Adrenal gland (tissue), 12 donors: ENCODE data around the gene STPG1. TPM values are rescaled to one million over a fixed set of nuclear protein-coding genes. Genes with fewer than 3 reads are reported as not detected.

ENCODE experiments used
- DNase-seq, 7 donors: peaks; one replicate each; pipeline ENCODE4 v3.0.0-alpha.2; 2019 to 2020
- H3K27ac ChIP-seq, 5 donors: fragments of 200-600 bp; sonication (generic) in 4 of 5; 1 replicate in 3 of 5; 2 replicates in 2 of 5; pipeline versions ENCODE4 v1.5.1 to v1.8.0; 2016 to 2020; ENCODE audit warnings: mild to moderate bottlenecking in 1 of 5
- H3K27me3 ChIP-seq: fragments of 200-600 bp; 2 replicates; pipeline ENCODE4 v1.8.0; 2021
- H3K36me3 ChIP-seq, 2 donors: fragments of 200-600 bp; replicated peaks in 1 of 2; 1 replicate in 1 of 2; 2 replicates in 1 of 2; pipeline versions ENCODE4 v1.5.1 to v1.8.0; 2018 to 2022
- H3K4me1 ChIP-seq, 2 donors: fragments of 200-600 bp; replicated peaks in 1 of 2; 1 replicate in 1 of 2; 2 replicates in 1 of 2; pipeline versions ENCODE4 v1.5.1 to v1.8.0; 2018 to 2021
- H3K4me3 ChIP-seq, 4 donors: fragments of 200-600 bp; sonication (generic) in 3 of 4; one replicate each; pipeline ENCODE4 v1.5.1; 2016 to 2018
- H3K9me3 ChIP-seq, 3 donors: fragments of 200-600 bp; sonication (generic) in 1 of 3; replicated peaks in 1 of 3; 1 replicate in 2 of 3; 2 replicates in 1 of 3; pipeline versions ENCODE4 v1.5.1 to v1.8.0; 2016 to 2021
- POLR2A ChIP-seq, 2 donors: fragments of 450-650 bp; IDR thresholded peaks; one replicate each; pipeline ENCODE4 v1.6.1; 2017; ENCODE audit warnings: antibody characterized with exemption in 2 of 2, mild to moderate bottlenecking in 2 of 2, moderate library complexity in 1 of 2
- WGBS, 4 donors: extraction: QIAGEN DNeasy Blood & Tissue Kit in 2 of 4; methylation state at CpG; one replicate each; pipeline versions ENCODE4 v1.1.5 to v1.1.7; 2013 to 2017; 5-methylcytosine and 5-hydroxymethylcytosine counted together
- intact Hi-C, 2 donors: fragments of 100-400 bp; cut with DNase I; formaldehyde crosslinking; loops; one replicate each; pipeline versions ENCODE4 v1.14.1 to v1.15.0; 2022 to 2023
- polyA plus RNA-seq, 3 donors: library from polyadenylated mRNA; stranded (reverse); fragments of 200-250 nt in 2 of 3; fragments of 350-450 nt in 1 of 3; fragmentation: Illumina TruSeq in 1 of 3; extraction: RNeasy Lipid Tissue Mini Kit (QIAGEN cat#74804) in 1 of 3; gene quantifications; one replicate each; pipeline ENCODE4 v1.2.3, GENCODE V29; 2013 to 2014
- total RNA-seq, 9 donors: library from RNA; depleted of rRNA in 4 of 9; stranded (reverse); fragments of >200 nt in 4 of 9; fragments of 120-200 nt in 1 of 9; fragmentation: NEBNext Ultra II Directional in 1 of 9; extraction: Animal tissue kit (Norgen Biotek cat#: 25700) in 1 of 9; gene quantifications; one replicate each; pipeline versions ENCODE4 v1.1.0 to v1.2.4, GENCODE V29; 2013 to 2023
- TF ChIP-seq, protein P1 (sequence below), 6 experiments: fragments of 450-650 bp in 4 of 6; fragments of 200-600 bp in 2 of 6; sonication (generic) in 1 of 6; IDR thresholded peaks; 1 replicate in 5 of 6; 2 replicates in 1 of 6; pipeline versions ENCODE4 v1.5.1 to v1.8.0; 2016 to 2021; ENCODE audit warnings: antibody characterized with exemption in 6 of 6, mild to moderate bottlenecking in 2 of 6, moderate library complexity in 1 of 6
- donor health status: healthy with polysubstance abuse.
- donor health status: Bipolar disorder and iron deficiency.
- donor health status: DM: yes; HTN: yes; CAD: no.
- donor health status: DM: no; HTN: no; CAD: no.
- donor health status: DM: no; HTN: no; CAD: no.
- donor health status: DM: yes; HTN: yes; CAD: no.

STPG1 gene
- total and polyA plus RNA-seq, 12 donors: 2.1 to 8.9 (median 5.7) TPM

DNA sequence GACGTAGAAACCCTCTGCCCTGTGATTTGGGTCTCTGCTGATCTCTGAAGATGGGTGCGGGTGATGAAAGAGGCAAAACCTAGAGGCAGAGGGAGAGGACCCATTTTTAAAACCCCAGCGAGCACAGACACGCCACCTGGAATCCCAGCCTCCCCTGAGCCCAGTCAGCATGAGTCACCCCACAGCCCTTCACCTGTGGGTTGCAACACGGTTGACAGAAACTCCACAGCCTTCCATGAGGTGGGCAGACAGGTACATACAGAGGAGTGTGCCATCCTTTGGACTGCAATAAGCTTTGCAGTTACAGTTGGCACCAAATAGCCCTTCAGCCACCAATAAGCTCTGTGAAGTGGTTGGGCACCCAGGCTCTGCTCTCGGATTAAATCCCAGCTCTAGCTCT lies 96.5 kb downstream of the STPG1 start:
- intact Hi-C loops: no loop called here
- H3K27ac ChIP-seq: no peak overlapping the region
- no peak for TF ChIP-seq POLR2A (IDR thresholded peaks at IDR 0.05)
- TF ChIP-seq, protein P1, sequence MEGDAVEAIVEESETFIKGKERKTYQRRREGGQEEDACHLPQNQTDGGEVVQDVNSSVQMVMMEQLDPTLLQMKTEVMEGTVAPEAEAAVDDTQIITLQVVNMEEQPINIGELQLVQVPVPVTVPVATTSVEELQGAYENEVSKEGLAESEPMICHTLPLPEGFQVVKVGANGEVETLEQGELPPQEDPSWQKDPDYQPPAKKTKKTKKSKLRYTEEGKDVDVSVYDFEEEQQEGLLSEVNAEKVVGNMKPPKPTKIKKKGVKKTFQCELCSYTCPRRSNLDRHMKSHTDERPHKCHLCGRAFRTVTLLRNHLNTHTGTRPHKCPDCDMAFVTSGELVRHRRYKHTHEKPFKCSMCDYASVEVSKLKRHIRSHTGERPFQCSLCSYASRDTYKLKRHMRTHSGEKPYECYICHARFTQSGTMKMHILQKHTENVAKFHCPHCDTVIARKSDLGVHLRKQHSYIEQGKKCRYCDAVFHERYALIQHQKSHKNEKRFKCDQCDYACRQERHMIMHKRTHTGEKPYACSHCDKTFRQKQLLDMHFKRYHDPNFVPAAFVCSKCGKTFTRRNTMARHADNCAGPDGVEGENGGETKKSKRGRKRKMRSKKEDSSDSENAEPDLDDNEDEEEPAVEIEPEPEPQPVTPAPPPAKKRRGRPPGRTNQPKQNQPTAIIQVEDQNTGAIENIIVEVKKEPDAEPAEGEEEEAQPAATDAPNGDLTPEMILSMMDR (IDR thresholded peaks at IDR 0.05): no peak
- H3K27me3 ChIP-seq: peaks cover 11% of the 10 kb centered on the region
- whole genome bisulfite sequencing, 4 donors: 72 to 85% (median 74%) methylated on average over 6 of the region's 6 CpGs
- no peaks in the 10 kb centered on the region for H3K9me3 ChIP-seq
- H3K4me1 ChIP-seq: peaks cover 0 to 10% of the 10 kb centered on the region in 2 donors
- no peaks in the 10 kb centered on the region for H3K36me3 ChIP-seq
- DNase-seq: no peak
- H3K4me3 ChIP-seq: no peak overlapping the region

DNA sequence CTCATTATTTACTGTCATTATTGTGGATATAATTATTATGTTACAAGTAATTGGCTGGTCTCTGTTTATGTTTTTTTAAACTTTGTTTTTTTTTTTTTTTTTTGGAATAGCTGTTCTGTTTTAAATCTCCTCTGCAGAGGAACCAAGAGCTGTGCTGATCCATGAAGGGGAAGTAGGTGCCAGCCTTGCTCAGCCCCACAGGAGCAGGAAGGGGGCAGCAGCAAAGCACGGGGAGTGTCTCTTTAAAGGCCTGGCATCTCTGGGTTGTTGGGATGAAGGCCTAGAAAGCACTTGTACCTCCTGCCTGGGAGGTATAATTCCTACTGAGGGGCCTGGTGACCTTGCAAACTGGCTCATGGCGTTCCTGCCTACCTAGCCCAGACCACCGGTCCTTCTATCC lies 96.9 kb downstream of the STPG1 start:
- Histone ChIP-seq H3K4me3 (no peak overlapping the region), H3K27ac (no peak overlapping the region), H3K27me3 (peaks cover 11% of the 10 kb centered on the region), H3K36me3 (no peaks in the 10 kb centered on the region), H3K4me1 (peaks cover 0 to 10% of the 10 kb centered on the region in 2 donors), H3K9me3 (no peaks in the 10 kb centered on the region)
- 65 to 81% (median 72%) methylated on average over 3 of the region's 3 CpGs for WGBS, 4 donors
- TF ChIP-seq POLR2A (IDR thresholded peaks at IDR 0.05): no peak
- TF ChIP-seq, protein P1 (IDR thresholded peaks at IDR 0.05): no peak
- no peak for DNase-seq
- intact Hi-C loops: no loop called here

DNA sequence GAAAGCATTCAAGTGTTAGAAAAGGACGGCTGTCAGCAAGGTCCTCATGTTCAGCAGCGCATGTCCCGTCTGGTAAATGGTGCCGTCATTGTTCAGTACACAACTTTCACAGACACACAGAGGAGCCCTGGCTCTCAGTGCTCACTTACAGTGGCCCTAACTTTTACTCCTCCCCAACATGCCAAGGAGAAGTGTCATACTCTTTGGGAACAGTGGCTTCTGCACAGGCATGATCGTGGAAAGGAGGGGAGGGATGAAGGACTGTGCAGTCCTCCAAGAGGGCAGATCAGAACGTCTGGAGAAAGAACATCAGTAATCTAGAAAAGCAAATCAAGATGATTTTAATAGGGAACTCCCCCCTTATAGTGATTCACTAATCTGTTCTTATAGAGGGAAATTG lies 98.2 kb downstream of the STPG1 start:
- TF ChIP-seq, protein P1 (IDR thresholded peaks at IDR 0.05): no peak
- no peak for TF ChIP-seq POLR2A (IDR thresholded peaks at IDR 0.05)

DNA sequence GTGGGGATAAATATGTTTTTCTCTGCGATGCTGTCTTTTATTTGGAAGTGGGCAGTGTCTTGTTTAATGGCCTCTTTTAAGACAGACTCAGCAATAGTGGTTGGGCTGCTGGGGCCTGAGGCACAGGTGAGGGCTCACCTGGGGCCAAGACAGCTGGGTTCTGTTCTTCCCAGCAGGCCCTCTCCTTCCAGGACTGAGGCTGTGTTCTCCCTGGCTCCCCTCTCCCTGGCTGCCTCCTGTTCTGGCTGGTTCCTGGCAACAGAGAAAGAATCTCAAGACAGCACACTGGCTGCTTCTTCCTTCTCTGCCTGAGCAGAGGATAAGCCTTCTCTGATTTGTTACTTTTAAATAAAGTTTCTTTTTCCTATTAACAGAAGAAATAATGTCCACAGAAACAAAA lies 101.8 kb downstream of the STPG1 start:
- Histone ChIP-seq H3K36me3 (no peaks in the 10 kb centered on the region), H3K27me3 (peaks cover 1% of the 10 kb centered on the region), H3K4me3 (no peak overlapping the region), H3K27ac (no peak overlapping the region), H3K4me1 (no peaks in the 10 kb centered on the region), H3K9me3 (no peaks in the 10 kb centered on the region)
- TF ChIP-seq POLR2A (IDR thresholded peaks at IDR 0.05): no peak
- TF ChIP-seq, protein P1 (IDR thresholded peaks at IDR 0.05): no peak
- 78 to 100% (median 87%) methylated on average over 1 of the region's 1 CpG for WGBS, 4 donors
- intact Hi-C loops: no loop called here
- no peak for DNase-seq

More for the DNA sequence above, 98.2 kb downstream of the STPG1 start:
- WGBS, 4 donors: 76 to 81% (median 78%) methylated on average over 6 of the region's 6 CpGs
- H3K4me3 ChIP-seq: no peak overlapping the region
- peaks cover 0 to 5% of the 10 kb centered on the region in 2 donors for H3K4me1 ChIP-seq
- H3K9me3 ChIP-seq: no peaks in the 10 kb centered on the region
- H3K36me3 ChIP-seq: no peaks in the 10 kb centered on the region
- DNase-seq: no peak
- H3K27ac ChIP-seq: no peak overlapping the region
- intact Hi-C loops: no loop called here
- peaks cover 11% of the 10 kb centered on the region for H3K27me3 ChIP-seq
